NCI-H345 (cell line): Measurements from ENCODE around the gene FGF18.

Experiments
- DNase-seq: peaks from one replicate; lab custom pipeline; 2025; lab: John Stamatoyannopoulos, UW

Gene FGF18

DNA sequence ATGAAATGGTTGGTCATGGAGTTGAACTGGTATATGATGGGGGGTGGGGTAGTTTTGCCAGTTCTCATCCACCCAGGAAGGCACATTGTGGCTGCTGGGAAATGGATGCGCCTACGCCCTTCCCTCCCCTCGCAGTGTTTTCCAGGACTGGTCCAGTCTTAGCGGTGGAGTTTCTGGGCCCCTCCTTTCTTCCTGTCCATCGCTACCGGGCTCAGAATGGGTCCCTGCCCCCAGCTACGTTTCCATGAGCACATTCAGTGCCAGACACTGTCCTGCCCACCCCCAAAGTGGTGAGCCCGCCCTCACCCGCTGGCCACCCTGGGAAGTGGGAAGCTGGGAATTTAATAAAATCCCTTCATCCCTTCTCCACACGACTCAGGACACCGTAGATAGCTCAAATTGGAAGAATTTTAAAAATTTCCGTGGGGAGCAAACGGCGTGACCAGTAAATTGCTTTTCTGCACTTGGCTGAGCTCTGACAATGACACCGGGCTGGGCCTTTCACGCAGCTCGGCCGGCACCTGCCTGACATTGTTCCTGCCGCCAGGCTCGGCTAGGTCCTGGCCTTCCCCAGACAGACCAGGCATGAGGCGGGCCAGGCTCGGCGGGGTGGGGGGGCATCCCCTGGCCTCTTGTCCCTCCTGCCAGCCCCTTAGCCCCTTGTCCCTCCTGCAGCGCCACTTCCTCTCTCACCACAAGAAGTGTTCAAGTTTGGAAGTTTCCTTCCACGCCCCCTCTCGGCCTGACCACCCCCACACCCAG is 3.6 kb downstream of the FGF18 start:
- no peak for DNase-seq

GRCh38 chr5:171424726-171425125 is 5.3 kb downstream of the FGF18 start:
- DNase-seq: no peak

DNA sequence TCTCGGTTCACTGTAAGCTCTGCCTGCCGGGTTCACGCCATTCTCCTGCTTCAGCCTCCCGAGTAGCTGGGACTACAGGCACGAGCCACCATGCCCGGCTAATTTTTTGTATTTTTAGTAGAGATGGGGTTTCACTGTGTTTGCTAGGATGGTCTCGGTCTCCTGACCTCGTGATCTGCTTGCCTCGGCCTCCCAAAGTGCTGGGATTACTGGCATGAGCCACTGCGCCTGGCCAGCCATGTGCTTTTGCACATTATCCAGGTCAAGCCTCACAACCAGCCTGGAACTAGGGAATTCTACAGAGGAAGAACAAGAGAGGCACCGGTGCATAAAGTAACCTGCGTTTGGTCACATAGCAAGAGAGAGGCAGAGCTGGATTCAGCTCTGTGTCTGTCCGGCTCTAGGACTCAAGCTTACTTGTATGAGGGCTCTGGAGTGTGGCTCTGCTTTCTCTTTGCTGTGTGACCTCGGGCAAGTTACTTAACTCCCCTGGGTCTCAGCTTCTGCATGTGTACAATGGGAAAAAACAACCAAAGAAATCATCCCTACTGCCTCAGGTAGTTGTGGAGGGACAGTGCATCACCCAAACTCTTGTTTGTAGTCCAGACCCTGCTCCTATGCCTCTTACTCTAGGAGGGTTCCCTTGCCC is 6.3 kb downstream of the FGF18 start:
- no peak for DNase-seq

DNA sequence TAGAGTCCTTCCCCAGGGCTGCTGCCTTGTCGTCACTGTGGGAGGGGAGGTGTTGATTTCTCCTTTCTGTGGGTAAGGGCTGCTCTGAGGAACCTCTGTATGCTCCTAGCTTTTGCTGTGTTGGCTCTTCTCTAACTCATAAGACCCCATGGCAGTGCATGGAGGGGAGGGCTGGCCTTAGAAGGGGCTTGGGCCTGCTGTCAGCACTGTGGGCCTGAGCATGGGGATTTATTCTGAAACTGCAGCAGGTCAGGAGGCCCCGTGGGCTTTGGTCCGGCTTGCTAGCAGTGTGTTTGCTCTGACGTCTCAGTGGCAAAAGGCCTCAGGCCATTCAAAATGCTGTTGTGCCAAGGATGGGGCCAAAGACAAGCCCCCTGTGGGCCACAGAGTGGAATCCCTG is 6.8 kb downstream of the FGF18 start:
- DNase-seq: no peak

DNA sequence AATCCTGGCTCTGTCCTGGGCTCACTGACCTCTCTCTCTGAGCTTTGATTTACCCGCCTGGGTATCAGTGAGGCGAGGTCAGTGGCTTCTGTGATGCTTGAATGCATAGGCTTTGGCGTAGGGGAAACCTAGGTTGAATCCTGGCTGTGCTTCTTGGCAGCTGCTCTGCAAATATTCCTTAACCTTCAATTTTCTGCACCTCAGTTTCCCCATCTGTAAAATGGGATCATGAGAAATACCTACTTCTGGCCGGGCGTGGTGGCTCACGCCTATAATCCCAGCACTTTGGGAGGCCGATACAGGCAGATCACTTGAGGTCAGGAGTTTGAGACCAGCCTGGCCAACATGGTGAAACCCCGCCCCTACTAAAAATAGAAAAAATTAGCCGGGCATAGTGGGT is 7.2 kb downstream of the FGF18 start:
- DNase-seq: no peak

DNA sequence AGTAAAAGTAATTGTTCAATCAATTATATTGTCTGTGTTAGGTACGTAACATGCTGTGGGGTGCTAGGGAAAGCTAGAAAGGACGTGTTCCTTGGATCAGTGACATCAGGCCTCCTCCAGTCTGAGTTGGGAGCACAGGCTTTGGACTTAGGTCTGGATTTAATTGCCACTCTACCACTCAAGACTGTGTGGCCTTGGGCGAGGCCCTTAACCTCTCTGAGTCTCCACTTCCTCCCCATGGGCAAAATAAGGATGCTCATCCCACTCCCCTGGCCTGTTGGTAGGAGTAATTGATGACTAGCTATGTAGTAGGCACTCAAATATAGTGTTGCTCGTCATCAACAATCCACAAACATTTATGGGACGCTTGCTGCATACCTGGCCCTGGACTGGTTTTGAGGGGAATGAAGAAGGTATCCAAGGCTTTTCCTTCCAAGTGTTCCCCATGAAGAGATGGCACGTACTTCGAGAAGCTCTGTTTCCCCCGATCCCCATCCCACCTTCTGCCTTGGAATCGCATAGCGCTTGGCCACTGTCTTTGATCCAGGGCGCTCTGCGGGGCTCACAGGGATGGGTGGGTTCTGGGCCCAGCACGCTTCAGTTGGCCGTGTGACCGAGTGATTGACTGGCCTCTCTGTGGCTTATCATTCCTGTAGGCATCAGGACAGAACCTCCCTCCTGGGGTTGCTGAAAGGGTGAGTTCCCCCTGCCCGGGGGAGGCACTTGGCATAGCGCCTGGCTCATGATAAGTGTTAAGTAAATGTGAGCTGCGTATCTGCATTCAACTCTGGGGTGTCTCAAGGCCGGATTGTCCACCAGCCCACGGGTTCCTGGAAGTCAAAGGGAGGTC is 8.1 kb downstream of the FGF18 start:
- no peak for DNase-seq

DNA sequence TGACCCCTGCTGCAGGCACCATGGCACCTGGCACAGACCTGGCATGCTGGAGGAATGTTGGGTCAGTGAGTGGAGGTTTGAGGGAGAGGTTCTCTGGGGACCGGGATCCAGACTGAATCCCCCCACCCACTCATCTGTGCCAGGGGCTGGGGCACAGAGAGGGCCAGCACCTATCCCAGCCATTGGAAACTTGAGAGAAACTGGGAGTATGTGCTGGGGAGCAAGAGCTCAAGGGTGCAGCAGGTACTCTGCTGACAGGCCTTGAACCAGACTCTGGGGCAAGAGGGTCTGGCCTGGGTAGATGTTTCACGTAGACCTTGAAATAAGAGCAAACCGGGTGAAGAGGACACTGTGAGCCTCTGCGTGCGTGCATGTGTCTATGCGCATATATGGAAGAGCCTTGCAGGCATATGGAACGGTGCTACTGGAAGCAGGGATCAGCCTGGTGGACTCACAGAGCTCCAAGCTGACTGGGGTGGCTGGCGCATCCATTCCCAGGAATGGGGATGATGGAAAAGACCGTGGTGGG is 8.8 kb downstream of the FGF18 start:
- DNase-seq: no peak

GRCh38 chr5:171428809-171429542 is 9.5 kb downstream of the FGF18 start:
- DNase-seq: no peak

DNA sequence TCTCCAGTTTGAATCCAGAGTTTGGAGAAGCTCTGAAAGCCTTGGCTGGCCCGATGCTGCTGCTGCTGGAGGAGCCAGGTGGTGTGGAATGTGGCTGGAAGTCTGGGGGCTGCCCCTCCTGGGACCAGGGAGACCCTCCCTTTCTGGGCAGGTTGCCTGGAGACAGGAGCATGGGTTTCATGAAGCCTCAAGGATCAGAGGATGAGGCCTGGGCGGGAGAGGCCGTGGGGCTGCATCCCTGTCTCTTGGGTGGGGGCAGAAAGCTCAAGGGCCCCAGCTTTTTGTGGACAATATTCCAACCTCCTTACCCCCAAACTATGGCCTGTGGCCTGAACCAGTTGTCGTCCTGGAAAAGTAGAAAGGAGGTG is 10.1 kb downstream of the FGF18 start:
- no peak for DNase-seq

- no peak for DNase-seq
Observed at GRCh38 chr5:171431251-171431777, 11.9 kb downstream of the FGF18 start.

DNA sequence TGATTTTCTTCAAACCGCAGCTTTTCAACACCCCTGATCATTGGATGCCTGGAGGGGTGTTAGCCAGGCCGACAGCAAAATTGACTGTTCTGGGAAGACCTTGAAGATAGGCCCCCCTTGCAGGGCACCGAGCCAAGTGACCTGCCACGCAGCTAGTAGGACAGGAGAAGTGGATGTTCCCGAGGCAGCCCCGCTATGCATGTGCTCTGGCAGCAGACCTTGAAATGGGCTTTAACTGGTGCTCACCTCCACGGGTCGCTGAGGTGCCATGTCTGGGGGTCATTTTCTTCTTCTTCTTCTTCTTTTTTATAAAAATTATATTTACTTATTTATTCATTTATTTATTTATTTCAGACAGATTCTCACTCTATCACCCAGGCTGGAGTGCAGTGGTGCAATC is 12.6 kb downstream of the FGF18 start:
- DNase-seq: no peak

DNA sequence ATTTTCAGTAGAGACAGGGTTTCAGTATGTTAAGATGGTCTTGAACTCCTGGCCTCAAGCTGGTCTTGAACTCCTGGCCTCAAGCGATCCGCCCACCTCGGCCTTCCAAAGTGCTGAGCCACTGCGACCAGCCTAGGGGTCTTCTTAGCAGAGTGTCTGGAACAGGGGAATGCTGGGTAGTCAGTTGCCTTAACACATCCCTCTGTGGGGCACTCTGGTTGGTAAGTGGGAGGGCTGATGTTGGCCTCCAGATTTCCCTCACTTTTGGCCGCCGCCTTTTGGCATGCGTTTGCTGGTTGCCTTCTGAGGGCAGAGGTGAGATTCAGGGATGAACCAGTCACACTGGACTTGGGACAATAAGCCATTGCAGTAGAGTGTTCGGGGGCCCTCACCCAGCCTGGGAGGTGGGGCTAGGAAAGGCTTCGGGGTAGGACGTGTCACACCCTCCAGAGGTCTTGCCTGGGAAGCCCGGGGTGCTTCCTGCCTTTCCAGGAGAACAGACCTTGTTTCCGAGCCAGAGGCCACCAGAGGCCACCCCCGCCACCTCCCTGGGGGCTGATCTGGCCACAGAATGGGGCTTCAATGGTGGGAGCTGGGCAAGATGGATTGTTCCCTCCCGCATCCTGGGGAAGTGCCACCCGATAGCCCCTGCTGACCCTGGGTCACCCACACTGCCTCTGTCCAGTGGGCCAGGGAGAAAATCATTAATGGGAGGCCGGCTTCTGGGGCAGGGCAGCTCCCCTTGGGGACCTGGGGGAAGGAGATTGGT is 13.3 kb downstream of the FGF18 start:
- DNase-seq: no peak

- DNase-seq: no peak
Observed at GRCh38 chr5:171433352-171433698, 13.9 kb downstream of the FGF18 start.

DNA sequence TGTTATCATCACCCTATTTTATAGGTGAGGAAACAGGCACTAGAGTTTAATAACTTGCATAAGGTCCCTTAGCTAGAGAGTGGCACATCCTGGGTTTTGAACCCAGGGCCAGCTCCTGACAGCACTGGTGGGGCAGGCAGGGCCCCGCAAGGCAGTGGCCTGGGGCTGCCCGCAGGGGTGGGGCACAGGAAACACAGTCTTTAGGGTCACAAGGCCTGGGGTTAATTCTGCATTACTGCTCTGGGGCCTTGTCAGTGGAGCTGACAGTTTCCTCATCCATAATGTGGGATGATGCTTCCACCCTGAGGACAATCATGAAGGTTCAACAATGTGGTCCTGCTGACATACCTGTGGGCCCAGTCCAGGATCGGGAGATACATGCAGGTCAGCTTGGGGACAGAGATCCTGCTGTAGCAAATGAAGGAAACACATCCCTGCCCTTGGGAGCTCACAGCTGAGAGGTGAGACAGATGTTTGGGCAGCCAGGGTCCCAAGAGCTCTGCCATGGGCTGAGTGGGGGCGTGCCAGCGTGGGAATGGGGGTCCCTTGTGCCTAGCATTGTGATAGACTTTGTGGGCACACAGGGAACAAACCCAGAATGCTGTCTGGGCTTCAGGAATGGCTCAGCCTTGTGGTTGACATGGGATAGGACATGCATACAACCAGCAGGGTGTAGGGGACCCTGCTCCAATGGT is 14.7 kb downstream of the FGF18 start:
- no peak for DNase-seq

DNA sequence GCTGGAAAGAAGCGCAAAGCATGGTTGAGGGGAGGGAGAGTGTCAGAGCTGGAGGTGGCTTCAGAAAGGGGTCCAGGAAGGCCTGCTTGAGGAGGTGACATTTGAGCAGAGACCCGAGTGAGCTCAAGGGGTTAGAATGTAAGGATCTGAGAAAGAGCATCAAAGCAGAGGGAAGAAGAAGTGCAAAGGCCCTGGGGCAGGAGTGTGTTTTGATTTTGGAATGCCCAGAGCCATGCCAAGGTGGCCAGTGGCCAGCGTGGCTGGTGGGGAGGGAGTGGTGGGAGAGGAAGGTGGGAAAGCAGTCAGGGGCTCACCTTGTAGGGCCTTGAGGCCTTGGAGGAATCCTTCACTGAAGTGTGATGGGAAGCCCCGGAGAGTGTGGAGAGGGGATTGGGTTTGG is 15.4 kb downstream of the FGF18 start:
- no peak for DNase-seq

DNA sequence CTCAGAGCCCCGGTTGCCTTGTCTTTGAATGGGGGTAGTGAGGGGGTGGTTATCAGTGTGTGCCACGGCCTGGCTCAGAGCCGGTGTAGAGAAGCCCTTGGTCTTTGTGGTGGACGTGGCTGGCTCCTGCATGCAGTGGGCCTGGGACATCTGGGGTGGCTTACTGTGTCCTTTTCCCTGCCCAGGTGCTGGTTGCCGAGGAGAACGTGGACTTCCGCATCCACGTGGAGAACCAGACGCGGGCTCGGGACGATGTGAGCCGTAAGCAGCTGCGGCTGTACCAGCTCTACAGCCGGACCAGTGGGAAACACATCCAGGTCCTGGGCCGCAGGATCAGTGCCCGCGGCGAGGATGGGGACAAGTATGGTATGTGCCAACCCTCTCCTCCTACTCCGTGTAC is 16.5 kb downstream of the FGF18 start:
- DNase-seq: no peak

- DNase-seq: no peak
Observed at GRCh38 chr5:171436804-171437285, 17.4 kb downstream of the FGF18 start.

DNA sequence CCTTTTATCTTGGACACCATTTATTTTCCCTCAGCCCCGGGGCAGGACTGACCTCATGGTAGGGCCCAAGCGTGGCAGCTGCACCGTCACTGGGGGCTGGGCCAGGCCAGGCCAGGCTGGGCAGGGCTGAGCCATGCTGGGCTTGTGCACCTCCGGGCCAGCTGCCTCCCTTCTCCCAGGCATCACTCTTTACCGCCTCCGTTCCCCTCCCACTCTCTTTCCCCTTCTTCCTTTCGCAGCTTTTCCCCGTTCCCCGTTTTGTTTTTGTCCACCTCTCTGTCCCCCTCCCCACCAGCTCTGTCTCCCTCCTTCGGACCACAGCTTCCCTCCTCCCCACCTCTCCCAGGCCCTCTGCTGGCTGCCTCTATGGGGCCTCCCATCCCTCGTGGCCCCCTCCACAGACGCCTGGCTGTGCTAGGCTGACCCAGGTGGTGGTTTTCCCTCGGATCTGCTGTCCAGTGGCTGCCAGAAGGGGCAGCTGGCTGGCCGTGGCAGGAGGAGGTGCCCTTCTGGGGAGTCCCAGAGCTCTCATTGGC is 17.9 kb downstream of the FGF18 start:
- DNase-seq: no peak

DNA sequence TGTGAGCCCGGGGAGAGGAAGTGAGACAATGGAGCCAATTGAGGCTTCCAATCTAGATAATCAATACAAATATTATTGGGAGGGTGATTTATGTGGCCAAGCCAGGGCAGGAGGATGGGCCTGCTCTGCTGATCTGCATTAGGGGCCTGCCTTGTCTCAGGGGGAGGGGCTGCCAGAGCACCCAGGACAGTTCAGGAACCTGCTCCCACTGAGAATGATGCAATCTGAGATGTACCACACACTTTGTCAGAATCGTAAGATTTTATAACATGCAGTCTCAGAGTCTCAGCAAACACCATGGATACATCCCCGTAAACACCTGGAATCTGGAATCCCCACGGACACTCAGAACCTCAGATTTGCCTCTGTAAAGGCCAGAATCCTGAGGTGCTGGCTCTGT is 19.3 kb downstream of the FGF18 start:
- DNase-seq: no peak

GRCh38 chr5:171441246-171441791 is 21.9 kb downstream of the FGF18 start:
- no peak for DNase-seq
